Measurements from ENCODE around the gene DIAPH3.
A peak's percentile ranks its signal among the peaks of the same experiment; 100 is the strongest.

Gene DIAPH3

DNA sequence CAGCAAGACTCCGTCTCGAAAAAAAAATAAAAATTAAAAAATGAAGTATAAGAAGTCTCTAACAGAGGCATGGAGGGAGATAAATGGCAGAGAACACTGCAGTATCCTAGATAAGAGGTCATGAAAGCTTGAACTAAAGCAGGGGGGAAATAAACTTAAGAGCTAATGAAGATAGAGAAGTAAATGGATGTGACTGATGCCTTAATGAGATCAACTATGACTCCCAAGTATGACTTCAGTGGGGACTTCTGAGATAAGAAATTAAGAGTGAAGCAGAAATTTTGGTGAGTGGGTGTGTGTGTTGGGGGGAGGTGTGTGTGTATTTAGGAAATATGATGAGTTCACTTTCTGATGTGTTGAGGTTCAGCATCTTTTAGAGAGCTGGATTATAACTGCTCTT is 55.1 kb downstream of the DIAPH3 start:
- Histone ChIP-seq H3K27ac (ENCODE audit: extremely low read depth, low read depth, low read length) (no peak overlapping the region), H3K4me1 (ENCODE audit: control insufficient read depth, insufficient read depth, low read length) (no peaks in the 10 kb centered on the region), H3K4me3 (ENCODE audit: low read depth, low read length) (no peak overlapping the region), H3K36me3 (ENCODE audit: control insufficient read depth in 2 of 2, insufficient read depth in 1 of 2, low read length in 2 of 2) (peaks cover 0 to 7% of the 10 kb centered on the region in 2 experiments; a peak in 1 of 3 replicates), H3K9me3 (ENCODE audit: control insufficient read depth, insufficient read depth, low read depth, low read length) (no peaks in the 10 kb centered on the region)
- TF ChIP-seq ZNF701 (tag by site-specific recombination; IDR thresholded peaks at IDR 0.05), result no peak
- no peak for TF ChIP-seq ZNF677 (tag by site-specific recombination; IDR thresholded peaks at IDR 0.05)
- no peak for TF ChIP-seq ZFP41 (tag by site-specific recombination; IDR thresholded peaks at IDR 0.05; ENCODE audit: borderline replicate concordance)
- TF ChIP-seq ZNF600 (tag by site-specific recombination; IDR thresholded peaks at IDR 0.05), result no peak
- TF ChIP-seq, protein P1, sequence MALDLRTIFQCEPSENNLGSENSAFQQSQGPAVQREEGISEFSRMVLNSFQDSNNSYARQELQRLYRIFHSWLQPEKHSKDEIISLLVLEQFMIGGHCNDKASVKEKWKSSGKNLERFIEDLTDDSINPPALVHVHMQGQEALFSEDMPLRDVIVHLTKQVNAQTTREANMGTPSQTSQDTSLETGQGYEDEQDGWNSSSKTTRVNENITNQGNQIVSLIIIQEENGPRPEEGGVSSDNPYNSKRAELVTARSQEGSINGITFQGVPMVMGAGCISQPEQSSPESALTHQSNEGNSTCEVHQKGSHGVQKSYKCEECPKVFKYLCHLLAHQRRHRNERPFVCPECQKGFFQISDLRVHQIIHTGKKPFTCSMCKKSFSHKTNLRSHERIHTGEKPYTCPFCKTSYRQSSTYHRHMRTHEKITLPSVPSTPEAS (tag by site-specific recombination; IDR thresholded peaks at IDR 0.05), result no peak
- no peak for TF ChIP-seq ZSCAN16 (tag by site-specific recombination; IDR thresholded peaks at IDR 0.05)
- ChIA-PET POLR2A (no interaction called here), CTCF (no interaction called here)

- Histone ChIP-seq H3K4me1 (ENCODE audit: control insufficient read depth, insufficient read depth, low read length) (no peaks in the 10 kb centered on the region; the same call in 1 of the 2 replicates), H3K9me3 (ENCODE audit: control insufficient read depth, insufficient read depth, low read depth, low read length) (no peaks in the 10 kb centered on the region), H3K27ac (ENCODE audit: extremely low read depth, low read depth, low read length) (no peak overlapping the region), H3K36me3 (ENCODE audit: control insufficient read depth in 2 of 2, insufficient read depth in 1 of 2, low read length in 2 of 2) (no peaks in the 10 kb centered on the region), H3K4me3 (ENCODE audit: low read depth, low read length) (no peak overlapping the region)
- POLR2A ChIA-PET, result no interaction called here
- CTCF ChIA-PET, result no interaction called here
- TF ChIP-seq ZNF701 (tag by site-specific recombination; IDR thresholded peaks at IDR 0.05) (no peak), ZNF747 (tag by site-specific recombination; IDR thresholded peaks at IDR 0.05) (no peak), ZNF629 (tag by site-specific recombination; IDR thresholded peaks at IDR 0.05) (no peak), ZNF366 (tag by site-specific recombination; conservative IDR thresholded peaks at IDR 0.05) (peak; percentile 35; the same call in 1 of the 2 replicates), HOXA7 (CRISPR knock-in tag; IDR thresholded peaks at IDR 0.05; ENCODE audit: borderline replicate concordance) (no peak)
These were observed 63.9 kb downstream of the DIAPH3 start for GRCh38 chr13:60099631-60100420.

DNA sequence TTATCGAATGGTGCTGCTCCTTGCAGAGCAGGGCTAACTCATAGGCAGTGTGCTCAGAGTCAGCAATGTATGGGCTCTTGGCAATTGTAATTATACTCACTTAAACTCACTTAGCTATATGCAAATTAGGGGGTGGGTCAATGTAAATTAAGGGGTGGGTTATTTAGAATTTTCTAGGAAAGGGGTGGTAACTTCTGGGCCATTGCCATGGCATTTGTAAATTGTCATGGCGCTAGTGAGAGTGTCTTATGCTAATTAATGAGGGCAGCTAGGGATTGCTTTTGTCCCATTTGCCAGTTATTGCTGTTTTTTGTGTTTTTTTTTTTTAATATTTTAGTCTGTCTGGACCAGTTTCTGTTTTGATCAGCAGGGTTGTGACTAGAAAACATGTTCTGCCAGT is 68.4 kb downstream of the DIAPH3 start:
- H3K36me3 ChIP-seq (ENCODE audit: control insufficient read depth in 2 of 2, insufficient read depth in 1 of 2, low read length in 2 of 2), result peaks cover 0 to 5% of the 10 kb centered on the region in 2 experiments; a peak in 1 of 3 replicates
- ChIA-PET POLR2A (no interaction called here), CTCF (interaction anchor here (0.6 to 0.7 kb wide), 2 partner anchors 144 to 1069 kb away, joined by 3 to 4 read pairs; no protein-coding TSS in a partner anchor)
- peaks cover 7% of the 10 kb centered on the region; the same call in 1 of the 2 replicates for H3K4me1 ChIP-seq (ENCODE audit: control insufficient read depth, insufficient read depth, low read length)
- TF ChIP-seq, protein P2, sequence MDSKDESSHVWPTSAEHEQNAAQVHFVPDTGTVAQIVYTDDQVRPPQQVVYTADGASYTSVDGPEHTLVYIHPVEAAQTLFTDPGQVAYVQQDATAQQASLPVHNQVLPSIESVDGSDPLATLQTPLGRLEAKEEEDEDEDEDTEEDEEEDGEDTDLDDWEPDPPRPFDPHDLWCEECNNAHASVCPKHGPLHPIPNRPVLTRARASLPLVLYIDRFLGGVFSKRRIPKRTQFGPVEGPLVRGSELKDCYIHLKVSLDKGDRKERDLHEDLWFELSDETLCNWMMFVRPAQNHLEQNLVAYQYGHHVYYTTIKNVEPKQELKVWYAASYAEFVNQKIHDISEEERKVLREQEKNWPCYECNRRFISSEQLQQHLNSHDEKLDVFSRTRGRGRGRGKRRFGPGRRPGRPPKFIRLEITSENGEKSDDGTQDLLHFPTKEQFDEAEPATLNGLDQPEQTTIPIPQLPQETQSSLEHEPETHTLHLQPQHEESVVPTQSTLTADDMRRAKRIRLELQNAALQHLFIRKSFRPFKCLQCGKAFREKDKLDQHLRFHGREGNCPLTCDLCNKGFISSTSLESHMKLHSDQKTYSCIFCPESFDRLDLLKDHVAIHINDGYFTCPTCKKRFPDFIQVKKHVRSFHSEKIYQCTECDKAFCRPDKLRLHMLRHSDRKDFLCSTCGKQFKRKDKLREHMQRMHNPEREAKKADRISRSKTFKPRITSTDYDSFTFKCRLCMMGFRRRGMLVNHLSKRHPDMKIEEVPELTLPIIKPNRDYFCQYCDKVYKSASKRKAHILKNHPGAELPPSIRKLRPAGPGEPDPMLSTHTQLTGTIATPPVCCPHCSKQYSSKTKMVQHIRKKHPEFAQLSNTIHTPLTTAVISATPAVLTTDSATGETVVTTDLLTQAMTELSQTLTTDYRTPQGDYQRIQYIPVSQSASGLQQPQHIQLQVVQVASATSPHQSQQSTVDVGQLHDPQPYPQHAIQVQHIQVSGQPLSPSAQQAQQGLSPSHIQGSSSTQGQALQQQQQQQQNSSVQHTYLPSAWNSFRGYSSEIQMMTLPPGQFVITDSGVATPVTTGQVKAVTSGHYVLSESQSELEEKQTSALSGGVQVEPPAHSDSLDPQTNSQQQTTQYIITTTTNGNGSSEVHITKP (tag by site-specific recombination; IDR thresholded peaks at IDR 0.05), result no peak
- TF ChIP-seq, protein P3, sequence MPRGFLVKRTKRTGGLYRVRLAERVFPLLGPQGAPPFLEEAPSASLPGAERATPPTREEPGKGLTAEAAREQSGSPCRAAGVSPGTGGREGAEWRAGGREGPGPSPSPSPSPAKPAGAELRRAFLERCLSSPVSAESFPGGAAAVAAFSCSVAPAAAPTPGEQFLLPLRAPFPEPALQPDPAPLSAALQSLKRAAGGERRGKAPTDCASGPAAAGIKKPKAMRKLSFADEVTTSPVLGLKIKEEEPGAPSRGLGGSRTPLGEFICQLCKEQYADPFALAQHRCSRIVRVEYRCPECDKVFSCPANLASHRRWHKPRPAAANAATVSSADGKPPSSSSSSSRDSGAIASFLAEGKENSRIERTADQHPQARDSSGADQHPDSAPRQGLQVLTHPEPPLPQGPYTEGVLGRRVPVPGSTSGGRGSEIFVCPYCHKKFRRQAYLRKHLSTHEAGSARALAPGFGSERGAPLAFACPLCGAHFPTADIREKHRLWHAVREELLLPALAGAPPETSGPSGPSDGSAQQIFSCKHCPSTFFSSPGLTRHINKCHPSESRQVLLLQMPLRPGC (tag by site-specific recombination; IDR thresholded peaks at IDR 0.05), result no peak
- TF ChIP-seq ZNF19 (tag by site-specific recombination; IDR thresholded peaks at IDR 0.05; ENCODE audit: low read depth), result no peak
- no peaks in the 10 kb centered on the region for H3K9me3 ChIP-seq (ENCODE audit: control insufficient read depth, insufficient read depth, low read depth, low read length)
- H3K4me3 ChIP-seq (ENCODE audit: low read depth, low read length), result no peak overlapping the region
- H3K27ac ChIP-seq (ENCODE audit: extremely low read depth, low read depth, low read length), result no peak overlapping the region
